OCI-M2 (cell line): ENCODE data around the gene SLC12A9.
"Not testable (repeated sequence)": the region's sequence is repeated elsewhere in the genome, so short reads cannot be mapped to it uniquely, and the experiment has no call there.

ENCODE experiments used
- DNase-seq: peaks from one replicate; lab custom pipeline; 2025; ENCODE audit not compliant: unreplicated experiment; lab: John Stamatoyannopoulos, UW

The SLC12A9 gene

GRCh38 chr7:100825751-100826513 is 26.6 kb upstream of the SLC12A9 start:
- no peak for DNase-seq

GRCh38 chr7:100826514-100827329 is 25.8 kb upstream of the SLC12A9 start:
- no peak for DNase-seq

- DNase-seq = no peak
Observed at GRCh38 chr7:100827330-100828226, 24.9 kb upstream of the SLC12A9 start, which contains the start of gene EPHB4. TSS of gene EPHB4 (minus strand) at chr7:100827523. CDS start at chr7:100827030, 493 bp downstream.

- no peak for DNase-seq
Observed at GRCh38 chr7:100829150-100829716, 23.3 kb upstream of the SLC12A9 start.

- no peak for DNase-seq
Observed at GRCh38 chr7:100830396-100830795, 22.1 kb upstream of the SLC12A9 start.

- DNase-seq = no peak
Observed at GRCh38 chr7:100832281-100832633, 20.3 kb upstream of the SLC12A9 start.

- no peak for DNase-seq
Observed at GRCh38 chr7:100835903-100836811, 16.4 kb upstream of the SLC12A9 start.

- DNase-seq = no peak
Observed at GRCh38 chr7:100836812-100837098, 15.8 kb upstream of the SLC12A9 start.

GRCh38 chr7:100837099-100837836 is 15.2 kb upstream of the SLC12A9 start:
- DNase-seq = no peak

GRCh38 chr7:100839361-100839760 is 13.2 kb upstream of the SLC12A9 start:
- DNase-seq = no peak

- DNase-seq = no peak
Observed at GRCh38 chr7:100840470-100841100, 11.9 kb upstream of the SLC12A9 start.

GRCh38 chr7:100847360-100847759 is 5.2 kb upstream of the SLC12A9 start:
- no peak for DNase-seq

- no peak for DNase-seq
Observed at GRCh38 chr7:100854146-100854895, 1.8 kb downstream of the SLC12A9 start.

GRCh38 chr7:100854899-100855298 is 2.4 kb downstream of the SLC12A9 start:
- DNase-seq = not testable (repeated sequence)

- DNase-seq = no peak
Observed at GRCh38 chr7:100855515-100855914, 3.0 kb downstream of the SLC12A9 start.

GRCh38 chr7:100856871-100857282 is 4.4 kb downstream of the SLC12A9 start:
- DNase-seq = no peak

GRCh38 chr7:100859856-100860255 is 7.3 kb downstream of the SLC12A9 start:
- no peak for DNase-seq
